NT2/D1 (cell line): Measurements from ENCODE around the gene ZNF484.
"Not testable (repeated sequence)": the region's sequence is repeated elsewhere in the genome, so short reads cannot be mapped to it uniquely, and the experiment has no call there.

Source experiments
- DNase-seq: peaks from one replicate; pipeline ENCODE4 v3.0.0-alpha.2; 2011; ENCODE audit warnings: low read depth, low spot score
- H3K27me3 ChIP-seq: 2 replicates; pipeline ENCODE4 v1.6.0; 2011; ENCODE audit warnings: mild to moderate bottlenecking; ENCODE audit not compliant: insufficient read length, insufficient read depth
- H3K36me3 ChIP-seq: 2 replicates; pipeline ENCODE4 v1.6.1; 2011; ENCODE audit warnings: mild to moderate bottlenecking, low read length, mixed read lengths; ENCODE audit not compliant: insufficient read depth, insufficient read length
- H3K4me1 ChIP-seq: 2 replicates; pipeline ENCODE4 v1.5.1; 2011; ENCODE audit not compliant: insufficient read depth, insufficient read length
- H3K4me3 ChIP-seq: 2 replicates; pipeline ENCODE4 v1.5.1; 2011; ENCODE audit warnings: low read depth; ENCODE audit not compliant: insufficient read length
- H3K9ac ChIP-seq: 2 replicates; pipeline ENCODE4 v1.6.0; 2011; ENCODE audit warnings: low read depth; ENCODE audit not compliant: insufficient read length
- H3K9me3 ChIP-seq: 2 replicates; pipeline ENCODE4 v1.5.1; 2011; ENCODE audit warnings: mild to moderate bottlenecking, low read length; ENCODE audit not compliant: insufficient read depth
- SUZ12 ChIP-seq: IDR thresholded peaks from 2 replicates; pipeline ENCODE4 v1.6.1; 2011; ENCODE audit not compliant: insufficient read length, insufficient read depth; ENCODE audit errors: extremely low read depth
- YY1 ChIP-seq: IDR thresholded peaks from 2 replicates; pipeline ENCODE4 v1.6.1; 2011; ENCODE audit not compliant: insufficient read length, insufficient read depth
- ZNF274 ChIP-seq: IDR thresholded peaks from 2 replicates; pipeline ENCODE4 v1.6.1; 2011; ENCODE audit warnings: mild to moderate bottlenecking, low read depth, low read length

The ZNF484 gene

DNA sequence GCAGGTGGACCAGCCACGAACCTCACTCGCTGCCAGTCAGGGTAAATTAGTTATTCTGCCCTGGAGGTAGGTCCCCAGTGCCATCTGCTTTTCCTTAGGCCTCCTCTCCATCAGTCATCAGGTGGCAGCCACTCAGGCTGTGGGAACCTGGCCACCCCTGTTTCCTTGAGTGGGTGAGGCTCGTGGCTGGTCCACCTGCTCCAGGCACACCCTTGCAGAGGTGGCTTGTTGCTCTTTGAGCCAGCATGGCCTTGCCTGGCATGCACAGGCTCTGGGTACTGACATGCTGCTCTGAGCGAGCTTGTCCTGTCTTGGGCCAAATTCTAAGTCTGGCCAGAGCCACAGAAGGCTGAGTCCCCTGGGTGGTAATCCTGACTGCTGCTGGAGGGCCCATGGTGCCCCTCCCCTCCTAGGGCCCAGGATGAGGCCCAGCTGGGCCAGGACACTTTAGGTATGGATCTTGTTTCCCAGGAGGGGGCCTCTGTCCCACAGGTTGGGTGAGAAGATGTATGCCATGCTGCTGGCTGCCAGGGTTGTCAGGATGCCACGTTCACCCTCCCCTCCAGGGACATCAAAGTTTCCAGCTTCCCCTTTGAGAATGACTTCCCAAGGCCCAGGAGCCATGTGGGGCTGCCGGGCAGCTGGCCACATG is 17.0 kb upstream of the ZNF484 start:
- no peak overlapping the region for H3K4me3 ChIP-seq
- H3K27me3 ChIP-seq = no peaks in the 10 kb centered on the region
- no peak for TF ChIP-seq YY1
- TF ChIP-seq SUZ12 = no peak
- TF ChIP-seq ZNF274 = no peak
- H3K4me1 ChIP-seq = peaks cover 4% of the 10 kb centered on the region
- no peak overlapping the region for H3K9ac ChIP-seq
- H3K9me3 ChIP-seq = peaks cover 6% of the 10 kb centered on the region
- DNase-seq = no peak
- H3K36me3 ChIP-seq = no peaks in the 10 kb centered on the region

DNA sequence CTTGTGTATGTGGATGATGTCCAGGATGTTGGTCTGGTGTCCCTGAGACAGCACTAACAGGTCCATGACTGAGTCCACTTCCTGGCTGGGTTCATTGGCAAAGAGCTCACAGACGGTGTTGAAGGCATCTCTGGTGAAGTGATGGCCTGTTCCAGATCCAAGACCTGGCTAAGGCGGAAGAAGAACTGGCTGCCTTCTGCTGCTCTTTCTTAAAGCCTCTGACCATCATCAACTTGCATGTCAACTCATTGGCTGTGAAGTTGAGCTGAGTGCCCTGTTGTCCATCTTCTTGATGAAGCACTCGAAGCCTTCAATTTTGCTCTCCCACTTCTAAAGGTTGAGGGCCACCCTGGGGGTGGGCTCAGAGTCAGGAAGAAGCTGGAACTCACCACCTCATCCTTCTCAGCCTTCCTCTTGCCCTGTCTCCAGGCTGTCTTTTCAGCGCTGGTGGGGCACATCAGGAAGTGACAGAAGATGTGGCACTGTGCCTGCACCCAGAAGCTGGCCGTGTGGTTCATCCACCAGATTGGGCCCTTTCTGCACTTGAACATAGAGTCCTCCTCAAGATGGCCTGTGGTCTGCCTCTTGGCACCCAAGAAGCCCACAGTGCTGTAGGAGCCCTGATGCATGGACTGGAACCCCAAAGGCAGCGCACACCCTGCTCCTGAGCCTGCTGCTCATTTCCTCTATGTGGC is 16.2 kb upstream of the ZNF484 start:
- DNase-seq, H3K9me3 ChIP-seq, H3K4me3 ChIP-seq, H3K9ac ChIP-seq, H3K27me3 ChIP-seq, H3K36me3 ChIP-seq, H3K4me1 ChIP-seq: not testable (repeated sequence)

DNA sequence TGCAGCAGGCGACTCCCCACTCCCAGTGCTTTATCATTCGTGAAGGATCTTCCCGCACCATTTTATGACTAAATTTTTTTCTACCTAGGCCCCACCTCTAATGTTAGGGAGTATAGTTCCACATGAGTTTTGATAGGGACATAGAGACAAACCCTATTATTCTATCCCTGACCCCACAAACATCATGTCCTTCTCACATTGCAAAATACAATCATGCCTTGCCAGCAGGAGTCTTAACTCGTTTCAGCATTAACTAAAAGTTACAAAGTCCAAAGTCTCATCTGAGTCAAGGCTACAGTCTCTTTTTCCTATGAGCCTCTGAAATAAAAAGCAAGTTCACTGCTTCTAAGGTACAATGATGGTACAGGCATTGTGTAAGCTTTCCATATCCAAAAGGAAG is 14.4 kb upstream of the ZNF484 start:
- H3K9me3 ChIP-seq, DNase-seq, H3K27me3 ChIP-seq, H3K4me1 ChIP-seq, H3K36me3 ChIP-seq, H3K9ac ChIP-seq, H3K4me3 ChIP-seq: not testable (repeated sequence)

DNA sequence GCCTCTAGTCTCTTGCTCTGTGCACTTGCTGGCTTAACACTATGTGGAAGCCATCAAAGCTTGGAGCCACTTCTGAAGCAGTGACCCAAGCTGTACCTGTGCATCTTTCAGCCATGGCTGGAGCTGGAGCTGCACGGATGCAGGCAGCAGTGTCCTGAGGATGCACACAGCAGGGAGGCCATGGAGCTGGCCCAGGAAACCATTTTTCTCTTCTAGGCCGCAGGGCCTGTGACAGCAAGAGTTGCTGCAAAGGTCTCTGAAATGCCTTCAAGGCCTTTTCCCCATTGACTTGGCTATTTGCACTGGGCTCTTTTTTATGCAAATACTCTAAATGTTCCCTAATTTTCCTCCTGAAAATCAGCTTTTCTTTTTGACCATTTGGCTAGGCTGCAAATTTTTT is 12.9 kb upstream of the ZNF484 start:
- H3K36me3 ChIP-seq = no peaks in the 10 kb centered on the region
- DNase-seq = no peak
- H3K27me3 ChIP-seq = peaks cover 3% of the 10 kb centered on the region
- H3K4me3 ChIP-seq = no peak overlapping the region
- TF ChIP-seq SUZ12 (no peak), YY1 (peak; percentile 28)
- H3K4me1 ChIP-seq = peaks cover 7% of the 10 kb centered on the region
- no peaks in the 10 kb centered on the region; the same call in 1 of the 2 replicates for H3K9me3 ChIP-seq
- H3K9ac ChIP-seq = no peak overlapping the region

DNA sequence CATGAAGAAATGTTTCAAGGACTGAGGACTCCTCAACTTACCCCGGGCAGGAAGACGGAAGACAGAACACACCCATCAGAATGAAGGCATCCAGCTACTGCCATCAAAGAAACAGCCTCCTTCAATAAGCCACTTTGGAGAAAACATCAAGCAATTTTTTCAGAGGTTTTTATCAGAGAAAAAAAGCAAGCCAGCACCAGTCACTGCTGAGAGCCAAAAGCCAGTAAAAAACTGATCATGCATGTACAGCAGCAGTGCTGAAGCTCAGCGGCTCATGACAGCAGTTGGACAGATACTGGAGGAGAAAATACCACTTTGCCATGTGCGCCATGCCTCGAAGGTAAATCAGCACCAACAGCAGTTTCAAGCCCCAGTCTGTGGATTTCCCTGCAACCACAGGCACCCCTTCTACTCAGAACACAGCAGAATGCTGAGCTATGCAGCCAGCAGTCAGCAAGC is 10.1 kb upstream of the ZNF484 start:
- H3K9ac ChIP-seq = no peak overlapping the region
- peaks cover 3% of the 10 kb centered on the region for H3K27me3 ChIP-seq
- no peaks in the 10 kb centered on the region for H3K36me3 ChIP-seq
- no peak overlapping the region for H3K4me3 ChIP-seq
- DNase-seq = no peak
- peaks cover 12% of the 10 kb centered on the region for H3K4me1 ChIP-seq
- no peak for TF ChIP-seq YY1
- TF ChIP-seq ZNF274 = no peak
- TF ChIP-seq SUZ12 = no peak
- H3K9me3 ChIP-seq = no peaks in the 10 kb centered on the region; the same call in 1 of the 2 replicates

DNA sequence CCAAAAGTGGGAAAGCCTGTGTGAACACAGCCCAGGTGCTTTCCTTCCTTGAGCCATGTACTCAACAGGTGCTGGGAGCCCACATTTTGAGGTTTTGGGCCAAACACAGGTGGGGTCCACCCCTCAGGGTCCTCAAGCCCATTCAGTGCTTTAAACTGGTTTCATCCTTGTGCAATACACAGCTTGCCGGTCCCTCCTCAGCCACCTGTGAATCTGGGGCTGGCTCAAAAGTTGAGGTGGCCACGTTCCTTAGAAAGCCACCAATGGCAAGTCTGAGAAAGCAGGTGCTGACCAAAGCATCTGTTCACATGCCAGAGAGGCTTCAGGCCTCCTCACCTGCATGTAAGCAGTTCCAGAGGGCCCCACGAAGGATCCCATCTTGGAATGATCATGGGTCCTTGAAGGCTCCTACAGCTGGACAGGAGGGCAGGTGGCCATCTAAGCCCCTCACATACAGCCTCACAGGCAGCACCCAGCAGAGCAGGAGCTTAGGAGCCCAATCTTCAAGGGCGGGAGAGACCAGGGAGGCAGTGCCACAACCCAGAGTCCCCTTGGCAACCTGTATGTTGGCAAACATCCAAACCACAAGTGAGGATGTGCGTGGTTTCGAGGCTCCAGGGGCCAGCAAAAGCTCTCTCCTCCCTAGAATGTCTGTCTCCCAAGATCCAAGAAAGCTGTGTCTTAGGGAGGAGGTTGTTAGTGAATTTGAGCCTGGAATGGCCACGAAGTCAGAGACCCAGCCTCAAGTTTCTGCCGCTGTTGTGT is 9.2 kb upstream of the ZNF484 start:
- H3K4me3 ChIP-seq, H3K9me3 ChIP-seq, DNase-seq, H3K9ac ChIP-seq, H3K27me3 ChIP-seq, H3K36me3 ChIP-seq: not testable (repeated sequence)
- peaks cover 11% of the 10 kb centered on the region for H3K4me1 ChIP-seq

DNA sequence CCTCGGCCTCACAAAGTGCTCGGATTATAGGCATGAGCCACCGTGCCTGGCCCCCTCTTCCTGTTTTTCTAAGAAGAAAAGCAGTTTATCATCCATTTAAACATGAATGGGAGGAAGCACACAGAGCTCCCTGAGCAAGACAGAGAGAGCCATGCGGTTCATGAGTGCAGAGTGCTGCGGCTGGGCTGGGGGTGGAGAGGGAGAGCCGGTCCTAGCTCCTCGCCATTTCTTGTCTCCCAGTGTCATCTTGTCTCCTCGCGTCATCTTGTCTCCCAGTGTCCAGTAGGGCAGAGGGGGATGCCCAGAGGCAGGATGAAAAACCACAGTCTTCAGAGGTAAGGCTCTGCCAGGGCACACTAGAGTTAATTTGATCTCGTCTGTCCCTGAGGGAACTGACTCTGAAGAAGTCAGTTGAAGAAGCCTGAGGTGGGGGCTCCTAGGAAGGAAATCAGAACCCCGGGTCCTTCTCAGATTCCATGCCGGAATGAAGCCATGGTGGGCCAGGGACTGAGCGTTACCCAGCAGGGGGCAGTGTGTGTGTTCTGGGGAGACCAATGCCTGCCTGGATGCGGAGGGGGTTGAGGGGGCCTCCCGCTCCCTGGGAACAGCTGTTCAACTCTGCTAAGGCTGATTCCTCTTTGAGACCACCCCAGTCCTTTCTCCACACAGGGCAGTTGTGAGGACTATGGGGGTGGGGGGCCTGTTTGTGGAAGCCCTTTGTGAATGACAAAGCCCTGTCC is 6.0 kb upstream of the ZNF484 start:
- DNase-seq, H3K36me3 ChIP-seq, H3K9me3 ChIP-seq, H3K27me3 ChIP-seq, H3K4me1 ChIP-seq, H3K4me3 ChIP-seq: not testable (repeated sequence)
- peak overlapping the region; percentile 10 for H3K9ac ChIP-seq
